ENCODE measurements around the gene PPP1R16B.
"Not testable (repeated sequence)": the region's sequence is repeated elsewhere in the genome, so short reads cannot be mapped to it uniquely, and the experiment has no call there.

PPP1R16B gene

DNA sequence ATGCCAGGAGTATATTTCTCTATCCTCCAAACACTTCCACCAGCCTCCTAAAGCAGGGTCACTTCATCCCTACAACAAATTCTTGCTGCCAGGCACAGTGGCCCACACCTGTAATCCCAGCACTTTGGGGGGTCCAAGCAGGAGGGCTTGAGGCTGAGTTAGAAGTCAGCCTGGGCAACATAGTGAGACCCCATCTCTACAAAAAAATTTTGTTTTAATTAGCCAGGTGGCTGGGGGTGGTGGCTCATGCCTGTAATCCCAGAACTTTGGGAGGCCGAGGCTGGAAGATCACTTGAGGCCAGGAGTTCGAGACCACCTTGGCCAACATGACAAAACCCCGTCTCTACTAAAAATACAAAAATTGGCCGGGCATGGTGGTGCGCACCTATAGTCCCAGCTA lies 11.4 kb upstream of the PPP1R16B start:
- DNase-seq, result not testable (repeated sequence)

DNA sequence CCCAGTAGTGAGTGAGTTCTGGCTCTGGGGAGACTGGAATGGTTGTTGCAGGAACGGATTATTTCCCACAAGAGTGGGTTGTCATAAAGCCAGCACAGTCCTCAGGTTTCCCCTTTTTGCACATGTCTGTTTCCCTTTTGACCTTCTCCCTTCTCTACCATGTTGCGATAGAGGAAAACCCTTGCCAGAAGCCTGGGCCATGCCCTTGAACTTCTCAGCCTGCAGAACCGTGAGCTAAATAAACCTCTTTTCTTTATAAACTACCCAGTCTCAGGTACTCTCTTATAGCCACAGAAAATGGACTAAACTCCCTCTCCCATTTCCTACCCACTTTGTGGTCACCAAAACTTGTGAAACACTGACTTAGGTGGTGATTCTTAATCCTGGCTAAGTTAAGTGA lies 7.2 kb upstream of the PPP1R16B start:
- no peak for DNase-seq

DNA sequence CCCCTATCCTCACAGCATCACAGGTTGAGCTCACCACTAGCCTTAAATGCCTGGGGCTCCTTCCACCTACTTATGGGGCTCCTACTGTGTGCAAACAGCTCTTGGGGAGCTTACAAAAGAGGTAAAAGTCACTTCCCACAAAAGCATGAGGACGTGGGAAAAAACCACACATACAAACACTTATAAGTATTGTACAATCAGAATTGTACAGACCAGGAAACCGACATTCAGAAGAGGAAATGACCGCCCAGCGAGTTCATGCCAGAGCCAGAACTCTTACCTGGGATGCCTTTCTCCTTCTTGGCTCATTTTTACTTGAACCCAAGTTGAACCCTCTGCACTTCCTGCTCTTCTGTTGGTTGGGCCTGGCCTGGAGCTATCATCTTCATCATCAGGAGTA lies 6.3 kb upstream of the PPP1R16B start:
- no peak for DNase-seq

DNA sequence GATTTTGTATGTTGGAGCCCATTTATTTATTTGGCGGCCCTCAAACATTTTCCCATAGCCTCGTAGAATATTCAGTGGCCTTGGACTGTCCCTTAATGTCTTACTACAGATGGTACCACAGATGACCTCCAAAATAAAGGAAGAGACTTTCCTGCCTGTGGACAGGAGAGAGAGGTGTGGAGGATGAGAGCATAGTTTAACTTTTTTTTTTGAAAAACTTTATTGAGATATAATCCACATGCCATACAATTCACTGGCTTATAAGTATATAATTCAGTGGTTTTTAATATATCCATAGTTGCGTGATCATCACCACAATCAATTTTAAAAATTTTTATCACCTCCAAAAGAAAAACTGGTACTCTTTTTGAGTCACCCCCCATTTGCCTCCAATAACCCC lies 4.6 kb upstream of the PPP1R16B start:
- no peak for DNase-seq

DNA sequence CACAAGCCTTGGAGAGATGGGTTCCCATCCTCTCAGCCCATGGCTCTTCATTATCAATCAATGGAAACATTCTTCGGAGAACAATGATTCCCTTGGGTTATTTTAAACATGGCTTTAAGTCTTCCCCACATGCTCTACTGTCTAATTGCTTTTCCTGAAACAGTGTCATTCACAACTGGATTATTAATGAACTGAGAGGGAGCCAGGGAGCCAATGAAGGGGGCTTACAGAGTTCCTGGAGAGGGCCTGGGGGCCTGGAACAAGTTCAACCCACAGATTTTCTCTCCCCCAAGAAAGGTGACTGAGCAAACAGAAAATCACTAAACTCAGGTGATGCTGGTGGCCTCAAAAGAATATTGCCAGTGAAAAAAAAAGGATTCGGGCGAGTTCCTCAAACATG lies 1.3 kb upstream of the PPP1R16B start:
- no peak for DNase-seq

DNA sequence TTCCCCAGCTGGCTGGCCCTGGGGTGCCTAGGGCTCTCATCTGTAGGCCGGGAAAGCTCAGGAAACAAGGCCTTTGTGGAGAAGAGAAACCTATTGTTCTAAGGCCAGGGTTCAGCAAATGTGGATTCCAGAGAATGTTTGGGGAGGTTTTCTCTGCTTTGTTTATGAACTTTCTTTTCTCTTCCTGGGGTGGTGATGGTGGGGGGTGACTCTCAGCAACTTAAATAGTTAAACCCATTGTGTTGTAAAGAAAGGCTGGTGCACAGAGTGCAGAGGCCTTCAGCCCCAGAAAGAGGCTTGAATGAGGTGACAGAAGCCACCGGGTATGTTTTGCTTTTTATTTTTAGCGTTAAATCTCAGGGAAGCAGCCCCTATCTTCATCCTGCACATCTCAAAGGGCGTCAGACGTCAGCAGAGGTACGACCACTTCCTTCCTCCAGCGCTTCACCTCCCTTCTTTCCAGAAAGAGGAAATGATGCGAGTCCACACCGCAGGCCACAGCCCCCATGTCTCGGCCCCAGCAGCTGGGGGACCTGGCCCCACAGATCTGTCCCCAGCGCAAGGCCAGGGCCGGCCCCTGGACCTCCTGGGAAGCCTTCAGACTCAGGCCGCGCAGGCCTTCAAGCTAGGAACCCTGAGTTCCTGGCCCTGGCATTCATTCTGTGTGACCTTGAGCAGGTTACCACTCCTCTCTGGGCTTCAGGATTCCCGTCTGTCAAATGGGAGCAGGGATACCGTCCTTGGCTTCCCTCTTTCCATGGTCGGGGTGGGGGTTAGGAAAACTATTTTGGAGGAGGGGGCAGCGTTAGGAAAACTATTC lies 605 bp upstream of the PPP1R16B start:
- peak; percentile 88 to 89 for DNase-seq

DNA sequence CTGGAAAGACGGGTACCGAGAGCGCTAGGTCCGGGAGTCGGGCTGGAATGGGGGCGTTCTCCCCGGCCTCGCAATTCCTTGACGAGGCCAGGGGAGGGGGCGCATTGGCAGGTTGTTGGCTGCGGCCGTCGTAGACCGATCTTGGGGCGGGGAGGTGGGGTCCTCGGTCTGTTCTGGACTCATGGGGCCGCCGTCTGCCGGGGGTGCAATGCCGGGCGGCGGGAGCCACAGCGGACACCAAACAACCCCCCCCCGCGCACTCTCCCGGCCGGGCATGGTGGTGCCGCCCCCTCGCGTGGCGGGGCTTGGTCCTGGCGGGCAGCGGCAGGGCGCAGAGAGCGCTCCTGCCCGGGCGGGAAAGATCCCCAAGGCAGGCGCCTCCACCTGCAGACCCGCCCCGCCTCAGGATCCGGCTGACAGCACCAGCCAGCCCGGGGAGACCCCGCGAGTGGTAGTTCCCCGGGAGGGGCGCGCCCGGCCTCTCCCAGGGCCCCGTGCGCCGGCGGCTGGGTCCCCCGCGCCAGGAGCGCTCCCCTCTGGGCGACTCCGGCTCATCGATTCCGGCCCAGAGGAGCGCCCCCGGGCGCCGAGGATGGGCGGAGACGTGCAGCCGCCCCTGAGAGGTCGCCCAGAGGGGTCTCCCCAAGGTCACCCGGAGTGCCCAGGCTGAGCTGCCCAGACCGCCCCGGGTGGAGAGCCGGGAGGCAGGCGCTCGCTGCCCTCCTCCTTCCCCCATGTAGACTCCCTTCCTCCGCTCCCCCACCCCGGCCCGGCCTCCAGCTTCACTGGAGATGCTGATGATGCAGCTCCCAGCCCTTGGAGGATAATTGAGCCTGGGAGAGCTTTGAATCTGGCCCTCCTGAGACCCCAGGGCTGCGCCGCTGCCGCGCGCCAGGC lies 709 bp downstream of the PPP1R16B start:
- DNase-seq, result peak; percentile 47

DNA sequence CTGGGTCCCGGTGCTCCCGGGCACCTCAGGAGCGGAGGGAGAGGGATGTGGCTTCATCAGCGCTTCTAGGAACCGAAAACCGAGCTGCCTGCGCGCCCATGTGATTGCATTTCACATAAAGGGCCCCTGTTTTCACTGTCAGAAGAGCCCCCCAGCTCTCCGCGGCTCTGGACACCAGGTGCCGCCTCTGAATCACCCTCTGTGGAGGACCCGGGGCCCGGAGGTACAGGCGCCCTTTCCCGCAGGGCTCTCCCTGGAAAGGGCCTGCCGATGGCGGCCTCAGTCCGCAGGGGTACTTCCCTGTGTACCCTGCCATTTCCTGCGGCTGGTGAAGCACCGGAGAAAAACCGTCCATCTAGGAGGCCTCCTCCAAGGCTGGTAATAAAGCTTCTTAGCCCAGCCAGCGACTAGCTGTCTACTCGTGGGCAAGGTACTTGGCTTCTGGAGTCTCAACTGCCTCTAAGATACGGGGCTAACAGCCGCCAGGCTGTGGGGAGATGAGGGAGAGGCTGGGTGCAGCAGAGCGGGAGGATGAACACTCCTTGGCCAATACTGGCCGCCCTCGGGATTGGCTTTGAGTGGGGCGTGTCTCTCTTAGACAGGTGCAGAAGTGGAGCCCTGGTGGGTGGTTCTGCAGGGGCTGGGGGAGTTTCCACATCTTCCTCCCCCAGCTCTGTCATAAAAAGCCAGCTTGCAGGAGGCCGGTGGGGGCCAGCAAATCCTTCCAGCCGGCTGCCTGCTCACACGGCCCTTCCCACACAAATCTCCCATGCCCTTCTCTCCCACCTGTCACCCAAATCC lies 1.6 kb downstream of the PPP1R16B start:
- peak; percentile 58 to 65 for DNase-seq

DNA sequence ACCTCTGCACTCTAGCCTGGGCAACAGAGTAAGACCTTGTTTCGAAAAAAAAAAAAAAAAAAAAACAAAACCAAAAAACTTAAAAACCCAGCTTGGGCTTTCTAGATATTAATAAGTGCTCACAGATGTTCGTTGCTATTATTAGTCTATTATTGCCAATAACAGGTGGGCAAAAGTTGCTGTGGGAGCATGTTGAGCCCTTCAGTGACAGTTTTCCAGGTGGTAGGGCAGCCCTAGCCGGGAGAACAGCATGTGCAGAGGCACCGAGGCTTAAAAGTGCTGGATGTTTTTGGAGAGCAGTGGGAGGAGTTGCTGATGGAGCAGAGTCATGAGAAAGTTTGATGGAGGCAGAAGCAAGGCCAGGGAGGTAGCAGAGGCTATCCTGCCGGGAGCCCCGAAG lies 4.4 kb downstream of the PPP1R16B start:
- DNase-seq, result no peak

DNA sequence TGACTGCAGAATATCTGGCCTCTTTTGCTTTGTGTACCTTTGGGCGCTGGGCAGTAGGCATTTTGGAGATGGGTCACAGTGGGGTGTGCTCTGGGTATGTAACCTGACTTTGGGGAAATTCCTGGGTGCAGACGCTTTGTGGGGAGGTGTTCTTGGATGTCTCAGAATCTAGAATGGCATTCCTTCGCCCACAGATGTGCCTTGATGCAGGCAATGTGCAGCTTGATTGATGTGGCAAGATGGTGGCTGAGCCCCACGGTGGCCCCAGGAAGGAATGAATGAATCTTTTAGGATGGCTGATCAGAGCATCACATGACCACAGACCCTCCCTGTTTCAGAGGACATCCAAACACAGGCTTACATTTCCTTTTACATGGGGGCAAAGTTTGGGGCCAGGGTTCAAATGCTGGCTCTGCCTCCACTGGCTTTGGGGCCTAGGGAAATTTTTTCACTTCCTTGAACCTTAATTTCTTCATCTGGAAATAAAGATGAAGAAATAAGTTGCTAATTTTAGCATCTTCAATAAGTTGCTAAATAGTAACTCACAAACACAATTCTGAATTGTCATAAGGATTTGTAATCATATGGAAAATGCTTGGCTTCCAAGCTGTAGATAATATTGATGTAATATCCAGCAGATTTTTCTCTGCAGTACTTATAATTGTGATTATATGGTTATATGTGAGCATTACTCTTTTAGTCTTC lies 5.6 kb downstream of the PPP1R16B start:
- DNase-seq, result peak in 1 of 2 donors; percentile 32

DNA sequence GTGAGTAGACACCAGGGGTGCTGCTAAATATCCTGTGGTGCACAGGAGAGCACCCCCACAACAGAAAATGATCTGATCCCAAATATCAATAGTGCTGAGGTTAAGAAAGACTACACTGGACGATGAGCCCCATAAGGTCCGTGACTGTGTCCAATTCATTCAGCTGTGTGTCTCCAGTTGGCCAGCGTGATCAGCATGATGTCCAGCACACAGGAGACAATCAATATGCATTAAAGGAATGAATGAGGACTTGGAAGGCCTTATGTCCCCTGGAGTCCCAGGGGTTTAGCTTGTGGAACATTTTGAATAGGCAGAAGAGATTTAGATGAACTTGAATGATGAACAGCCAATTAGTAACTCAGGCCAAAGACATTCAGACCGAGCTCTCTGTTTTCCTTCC lies 6.3 kb downstream of the PPP1R16B start:
- no peak for DNase-seq

DNA sequence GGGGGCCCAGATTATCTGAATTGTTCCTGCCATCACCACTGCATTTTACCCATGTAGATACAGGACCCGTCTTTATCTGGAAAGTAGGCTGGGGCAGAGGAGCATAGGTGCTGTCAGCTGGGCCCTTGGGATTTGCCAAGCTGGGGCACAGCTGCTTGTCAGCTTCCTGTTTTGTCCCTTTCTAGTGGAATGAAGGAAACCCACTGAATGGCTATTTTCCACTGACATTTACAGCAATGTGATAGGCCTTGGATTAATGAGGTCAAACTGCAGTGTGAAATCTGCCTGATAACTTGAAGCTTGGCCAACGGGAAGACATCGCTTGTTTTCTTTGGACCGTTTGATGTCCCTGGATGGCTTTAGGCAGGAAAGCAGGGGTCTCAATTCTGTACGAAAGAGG lies 6.7 kb downstream of the PPP1R16B start:
- DNase-seq, result no peak

DNA sequence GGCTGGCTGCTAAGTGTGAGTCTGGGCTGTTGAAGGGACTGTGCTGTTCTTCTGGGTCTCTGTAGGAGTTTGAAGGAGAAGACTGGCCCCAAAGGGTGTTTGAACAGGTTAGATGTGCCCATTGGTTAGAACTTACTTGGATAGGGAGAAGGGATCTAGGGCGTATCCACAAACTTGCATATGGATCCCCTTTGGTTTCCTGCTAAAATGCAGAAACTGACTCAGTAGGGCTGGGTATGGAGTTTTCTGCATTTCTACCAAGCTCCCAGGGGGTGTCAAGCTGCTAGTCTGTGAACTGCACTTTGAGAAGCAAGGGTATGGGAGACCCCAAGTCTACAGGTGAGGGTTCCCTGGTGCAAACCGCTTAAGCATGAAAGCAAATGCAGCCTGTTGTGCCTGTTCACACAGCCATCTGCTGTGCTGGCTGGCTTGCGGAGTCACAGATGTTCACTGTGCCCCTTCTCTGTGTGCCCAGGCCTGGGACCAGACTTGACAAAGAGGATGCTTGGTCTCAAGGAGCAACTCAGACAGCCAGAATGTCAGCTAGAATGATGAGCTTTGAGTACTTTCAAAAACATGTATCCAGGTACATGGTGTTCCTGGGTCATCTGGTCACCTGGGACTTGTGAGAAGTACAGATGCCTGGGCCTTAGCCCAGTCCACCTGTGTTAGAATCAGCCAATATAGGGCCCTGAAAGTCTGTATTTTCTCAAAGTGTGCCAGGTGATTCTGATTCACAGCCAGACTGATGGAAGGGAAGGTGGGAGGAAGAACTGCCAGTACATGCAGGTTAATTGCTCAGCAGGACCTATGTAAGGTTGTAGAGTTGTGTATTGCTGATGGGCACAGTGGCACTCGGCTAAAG lies 7.4 kb downstream of the PPP1R16B start:
- no peak for DNase-seq

DNA sequence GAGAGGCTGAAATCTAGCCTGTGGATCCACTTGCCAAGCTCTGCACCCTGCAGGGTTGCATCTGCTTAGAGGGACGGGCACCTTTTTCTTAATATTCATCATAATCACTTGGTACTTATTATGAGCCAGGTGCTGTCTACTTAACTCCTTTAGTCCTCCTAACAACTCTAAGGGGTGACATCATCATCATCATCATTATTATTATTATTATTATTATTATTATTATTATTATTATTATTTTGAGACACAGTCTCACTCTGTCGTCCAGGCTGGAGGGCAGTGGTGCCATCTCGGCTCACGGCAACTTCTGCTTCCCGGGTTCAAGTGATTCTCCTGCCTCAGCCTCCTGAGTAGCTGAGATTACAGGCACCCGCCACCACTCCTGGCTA lies 8.1 kb downstream of the PPP1R16B start:
- not testable (repeated sequence) for DNase-seq

DNA sequence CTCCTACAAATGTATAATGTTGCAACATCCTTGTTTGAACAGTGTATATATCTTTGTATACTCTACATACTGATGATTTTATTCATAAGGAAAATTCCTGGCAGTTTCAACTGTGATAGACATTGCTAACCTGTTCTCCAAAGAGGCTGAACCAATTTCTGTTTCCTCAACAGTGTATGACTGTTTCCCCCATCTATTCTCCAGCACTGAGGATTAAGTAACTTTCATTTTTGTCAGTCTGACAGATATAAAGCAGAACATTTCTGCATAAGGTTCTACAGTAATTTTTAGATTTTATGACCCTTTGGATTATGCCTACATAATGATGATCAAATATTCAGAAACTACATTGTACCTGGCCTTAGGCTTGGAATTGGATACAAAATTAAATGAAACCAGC lies 9.9 kb downstream of the PPP1R16B start:
- no peak for DNase-seq

DNA sequence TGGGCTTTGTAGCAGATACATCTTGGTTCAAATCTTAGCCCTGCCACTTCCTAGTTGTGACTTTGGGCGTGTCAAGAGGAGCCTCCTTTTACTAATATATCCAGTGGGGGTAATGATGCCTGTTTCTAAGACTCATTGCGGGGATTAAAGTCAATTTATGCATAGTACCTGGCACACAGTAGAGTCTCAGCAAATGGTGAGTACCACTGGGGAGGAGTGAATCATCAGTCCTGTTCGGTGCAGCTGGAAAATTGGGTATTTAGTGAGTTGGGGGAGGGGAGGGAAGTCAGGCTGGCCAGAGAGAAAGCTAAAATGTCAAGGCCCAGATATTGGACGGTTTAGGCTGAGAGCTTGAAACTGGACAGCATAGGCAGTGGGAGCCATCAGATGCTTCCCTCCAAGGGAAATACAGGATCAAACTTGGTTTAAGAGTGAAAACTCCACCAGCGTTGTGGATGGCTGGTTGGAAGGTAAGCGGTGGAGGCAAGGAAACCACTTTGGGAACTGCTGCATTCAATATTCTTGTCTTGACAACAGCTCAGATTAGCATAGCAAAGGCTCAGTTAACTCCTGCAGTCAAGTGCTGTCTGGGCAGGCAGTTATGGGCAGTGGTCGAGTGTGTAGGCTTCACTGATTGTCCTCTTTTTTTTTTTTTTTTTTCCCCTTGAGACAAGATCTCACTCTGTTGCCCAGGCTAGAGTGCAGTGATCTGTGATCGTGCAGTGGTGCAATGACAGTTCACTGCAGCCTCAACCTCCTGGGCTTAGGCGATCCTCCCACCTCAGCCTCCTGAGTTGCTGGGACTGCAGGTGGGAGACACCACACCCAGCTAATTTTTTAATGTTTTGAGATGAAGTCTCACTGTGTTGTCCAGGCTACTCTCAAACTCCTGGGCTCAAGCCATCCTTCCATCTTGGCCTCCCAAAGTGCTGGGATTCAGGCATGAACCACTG lies 12.9 kb downstream of the PPP1R16B start:
- DNase-seq, result no peak

DNA sequence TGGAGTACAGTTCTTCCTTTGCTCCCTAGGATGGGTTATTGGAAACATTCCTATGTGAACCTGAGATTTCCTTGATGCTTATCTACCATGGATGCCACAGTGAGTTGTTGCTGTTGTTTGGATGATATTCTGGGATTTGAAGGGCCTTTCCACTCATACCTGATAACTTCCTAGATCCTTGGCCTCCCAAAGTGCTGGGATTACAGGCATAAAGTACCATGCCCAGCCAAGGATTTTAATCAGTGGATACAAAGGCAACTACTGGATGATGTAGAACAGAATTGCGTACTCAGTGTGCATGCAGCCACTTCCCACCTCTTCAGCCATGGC lies 20.0 kb downstream of the PPP1R16B start:
- DNase-seq, result no peak

DNA sequence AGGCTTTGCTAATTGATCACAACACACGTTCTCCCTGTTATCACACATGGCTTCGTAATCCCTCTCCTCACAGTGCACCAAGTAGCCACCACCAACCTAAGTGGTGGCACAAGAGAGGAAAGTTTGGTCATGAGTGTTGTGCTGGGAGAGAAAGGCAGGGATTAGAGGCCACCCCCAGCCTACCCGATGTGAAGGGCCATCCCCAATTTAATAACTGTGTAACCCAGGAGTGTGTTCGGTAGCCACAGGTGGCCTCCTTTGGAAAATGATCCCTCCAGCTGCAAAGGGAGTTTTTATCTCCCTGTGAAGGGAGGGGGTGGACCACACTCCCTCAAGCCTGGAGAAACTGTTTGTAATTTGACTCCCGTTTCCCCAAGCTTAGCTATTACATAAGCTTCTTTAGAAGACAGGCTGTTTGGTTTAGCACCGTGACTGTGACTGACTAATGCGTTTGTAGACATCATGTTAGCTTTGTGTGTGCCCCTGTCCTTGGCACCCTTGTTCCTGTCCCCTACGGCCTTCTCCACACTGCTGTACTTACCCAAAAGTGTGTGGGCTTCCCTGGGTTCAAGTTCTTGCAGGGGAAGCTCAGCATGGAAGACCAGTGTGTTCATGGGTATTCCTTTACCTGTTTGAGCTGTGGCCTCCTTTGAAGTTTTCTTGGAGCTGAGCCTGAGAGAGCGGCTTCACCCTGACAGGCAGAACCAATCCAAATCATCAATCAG lies 20.6 kb downstream of the PPP1R16B start:
- no peak for DNase-seq

DNA sequence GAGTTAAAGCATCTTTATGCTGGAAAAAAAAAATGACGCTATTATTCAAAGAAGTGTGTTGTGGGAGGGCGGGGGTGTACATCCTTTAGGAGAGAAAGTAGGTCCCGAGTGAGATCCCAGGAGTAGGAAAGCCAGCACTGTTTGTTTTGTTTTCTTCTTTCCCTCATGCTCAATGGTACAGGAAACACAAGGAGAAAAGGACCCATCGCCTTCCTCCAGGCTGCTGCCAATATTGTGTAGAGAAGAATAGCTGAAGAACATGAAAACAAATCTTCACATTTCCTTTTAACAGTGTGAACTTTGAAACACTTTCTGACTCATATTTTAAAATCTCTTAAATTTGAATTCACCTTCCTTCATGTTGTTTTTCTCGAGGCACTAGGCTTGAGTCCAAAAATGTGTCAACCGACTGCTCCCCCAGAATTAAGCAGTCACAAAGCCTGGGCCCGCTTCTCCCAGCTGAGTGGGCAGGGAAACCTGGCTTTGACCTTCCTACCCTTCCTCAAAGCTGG lies 22.3 kb downstream of the PPP1R16B start:
- no peak for DNase-seq
